NCI-H2171 treated with DMSO at 0.1 percent for 48 hours (cell line): ENCODE measurements around the gene SCPEP1.
A peak's percentile ranks its signal among the peaks of the same experiment; 100 is the strongest.

Experiments
- DNase-seq: peaks from one replicate; lab custom pipeline; 2025; lab: John Stamatoyannopoulos, UW

SCPEP1 gene

GRCh38 chr17:57043276-57043675, 65.3 kb downstream of the SCPEP1 start:
- DNase-seq, result no peak

- no peak for DNase-seq
Measured at GRCh38 chr17:57044976-57045867, 67.3 kb downstream of the SCPEP1 start.

GRCh38 chr17:57045868-57046704, 68.2 kb downstream of the SCPEP1 start:
- DNase-seq, result no peak

GRCh38 chr17:57046749-57047148, 68.8 kb downstream of the SCPEP1 start:
- DNase-seq, result no peak

- no peak for DNase-seq
Measured at GRCh38 chr17:57048096-57048495, 70.2 kb downstream of the SCPEP1 start.

- no peak for DNase-seq
Measured at GRCh38 chr17:57050306-57050705, 72.4 kb downstream of the SCPEP1 start.

- DNase-seq, result peak; percentile 94
Measured at GRCh38 chr17:57051886-57052361, 74.0 kb downstream of the SCPEP1 start.
